Astrocyte (in vitro differentiated cells and primary cell): ENCODE measurements around the gene GRID2. TPM values are rescaled to one million over a fixed set of nuclear protein-coding genes. Genes with fewer than 3 reads are reported as not detected.

ENCODE experiments used
- DNase-seq: peaks from one replicate; pipeline ENCODE4 v3.0.0-alpha.2; 2010; ENCODE audit warnings: low read depth
- FAIRE-seq: peaks from 2 replicates; lab custom pipeline; 2011; peaks lifted over from hg19 to GRCh38; lab: Jason Lieb, UNC
- H2AFZ ChIP-seq: 2 replicates; pipeline ENCODE4 v1.6.0; 2012; ENCODE audit warnings: low read depth, low read length, inconsistent platforms
- H3K27ac ChIP-seq: 2 replicates; pipeline ENCODE4 v1.5.1; 2011; ENCODE audit warnings: low read depth, low read length, inconsistent platforms
- H3K27me3 ChIP-seq: 2 replicates; pipeline ENCODE4 v1.6.0; 2011; ENCODE audit warnings: low read length, inconsistent platforms; ENCODE audit not compliant: insufficient read depth
- H3K36me3 ChIP-seq: 2 replicates; pipeline ENCODE4 v1.5.1; 2011; ENCODE audit warnings: low read length, inconsistent platforms; ENCODE audit not compliant: insufficient read depth
- H3K4me1 ChIP-seq: 2 replicates; pipeline ENCODE4 v1.5.1; 2011; ENCODE audit warnings: low read length, inconsistent platforms; ENCODE audit not compliant: insufficient read depth
- H3K4me2 ChIP-seq: 2 replicates; pipeline ENCODE4 v1.6.0; 2012; ENCODE audit warnings: low read length, inconsistent platforms
- H3K4me3 ChIP-seq: 2 replicates; pipeline ENCODE4 v1.5.1; 2011; ENCODE audit warnings: low read depth, mild to moderate bottlenecking, low read length, inconsistent platforms; ENCODE audit not compliant: insufficient read depth
- H3K79me2 ChIP-seq: 2 replicates; pipeline ENCODE4 v1.6.0; 2012; ENCODE audit warnings: mild to moderate bottlenecking, low read length, inconsistent platforms; ENCODE audit not compliant: insufficient read depth
- H3K9ac ChIP-seq: 2 replicates; pipeline ENCODE4 v1.6.0; 2012; ENCODE audit warnings: mild to moderate bottlenecking, low read length, inconsistent platforms
- H3K9me3 ChIP-seq: 2 replicates; pipeline ENCODE4 v1.5.1; 2012; ENCODE audit warnings: low read depth, mild to moderate bottlenecking, low read length, inconsistent platforms; ENCODE audit not compliant: insufficient read depth
- H4K20me1 ChIP-seq: 2 replicates; pipeline ENCODE4 v1.6.0; 2012; ENCODE audit warnings: low read length, inconsistent platforms; ENCODE audit not compliant: insufficient read depth
- H3K27ac Mint-ChIP-seq: one replicate; pipeline ENCODE4 v1.8.0; 2021; ENCODE audit warnings: mild to moderate bottlenecking, mixed read lengths; ENCODE audit not compliant: unreplicated experiment
- H3K27me3 Mint-ChIP-seq: one replicate; pipeline ENCODE4 v1.8.0; 2021; ENCODE audit warnings: low read depth, mixed read lengths; ENCODE audit not compliant: unreplicated experiment
- H3K36me3 Mint-ChIP-seq: one replicate; pipeline ENCODE4 v1.8.0; 2021; ENCODE audit warnings: low read depth, mixed read lengths; ENCODE audit not compliant: unreplicated experiment
- H3K4me1 Mint-ChIP-seq: one replicate; pipeline ENCODE4 v1.8.0; 2021; ENCODE audit warnings: low read depth, mixed read lengths; ENCODE audit not compliant: unreplicated experiment
- H3K4me3 Mint-ChIP-seq: one replicate; pipeline ENCODE4 v1.8.0; 2021; ENCODE audit warnings: mild to moderate bottlenecking, moderate library complexity, mixed read lengths; ENCODE audit not compliant: unreplicated experiment
- H3K9me3 Mint-ChIP-seq: one replicate; pipeline ENCODE4 v1.8.0; 2021; ENCODE audit warnings: mild to moderate bottlenecking, mixed read lengths; ENCODE audit not compliant: unreplicated experiment
- CTCF ChIP-seq: IDR thresholded peaks from 2 replicates; pipeline ENCODE4 v1.5.1; 2011; ENCODE audit warnings: low read depth, mild to moderate bottlenecking, inconsistent platforms, low read length, moderate library complexity; ENCODE audit not compliant: insufficient read depth
- EZH2 ChIP-seq: IDR thresholded peaks from 2 replicates; pipeline ENCODE4 v1.6.1; 2012; ENCODE audit warnings: mild to moderate bottlenecking, low read length, inconsistent platforms; ENCODE audit not compliant: insufficient read depth
- total RNA-seq: library from RNA; stranded (reverse); gene quantifications from 2 replicates; pipeline ENCODE4 v1.2.1, GENCODE V29; 2021

GRID2 gene
- total RNA-seq, 1 donor from 2014 or later = 0.14 TPM

GRCh38 chr4:92528541-92528940 lies 224.8 kb downstream of the GRID2 start:
- no peak for FAIRE-seq
- Mint-ChIP-seq H3K36me3 (no peaks in the 10 kb centered on the region), H3K27ac (no peak overlapping the region), H3K4me3 (no peak overlapping the region), H3K27me3 (no peaks in the 10 kb centered on the region), H3K9me3 (no peaks in the 10 kb centered on the region), H3K4me1 (no peaks in the 10 kb centered on the region)
- H3K4me1 ChIP-seq = no peaks in the 10 kb centered on the region
- no peaks in the 10 kb centered on the region for H3K9me3 ChIP-seq
- no peak overlapping the region for H3K4me2 ChIP-seq
- H3K4me3 ChIP-seq = no peak overlapping the region
- DNase-seq = no peak
- no peak overlapping the region for H3K9ac ChIP-seq
- no peaks in the 10 kb centered on the region for H3K27me3 ChIP-seq
- H3K79me2 ChIP-seq = no peaks in the 10 kb centered on the region
- TF ChIP-seq CTCF = no peak
- no peak for TF ChIP-seq EZH2
- no peaks in the 10 kb centered on the region for H3K36me3 ChIP-seq
- no peak overlapping the region for H3K27ac ChIP-seq
- H4K20me1 ChIP-seq = no peaks in the 10 kb centered on the region
- no peak overlapping the region for H2AFZ ChIP-seq

- no peak for DNase-seq
- no peak overlapping the region for H3K9ac ChIP-seq
- no peak overlapping the region for H3K4me3 ChIP-seq
- Mint-ChIP-seq H3K9me3 (no peaks in the 10 kb centered on the region), H3K27ac (no peak overlapping the region), H3K4me3 (no peak overlapping the region), H3K36me3 (no peaks in the 10 kb centered on the region), H3K27me3 (no peaks in the 10 kb centered on the region), H3K4me1 (no peaks in the 10 kb centered on the region)
- FAIRE-seq = no peak
- H3K4me2 ChIP-seq = no peak overlapping the region
- TF ChIP-seq CTCF (no peak), EZH2 (no peak)
- H2AFZ ChIP-seq = no peak overlapping the region
- H3K27me3 ChIP-seq = no peaks in the 10 kb centered on the region
- H3K36me3 ChIP-seq = no peaks in the 10 kb centered on the region
- H4K20me1 ChIP-seq = no peaks in the 10 kb centered on the region
- no peaks in the 10 kb centered on the region for H3K79me2 ChIP-seq
- H3K4me1 ChIP-seq = no peaks in the 10 kb centered on the region
- H3K27ac ChIP-seq = no peak overlapping the region
- H3K9me3 ChIP-seq = no peaks in the 10 kb centered on the region
Measured at GRCh38 chr4:92529510-92529909, 225.7 kb downstream of the GRID2 start.

- H3K79me2 ChIP-seq = no peaks in the 10 kb centered on the region
- no peak overlapping the region for H3K27ac Mint-ChIP-seq
- no peak for FAIRE-seq
Measured at GRCh38 chr4:92535599-92535998, 231.8 kb downstream of the GRID2 start.

More at GRCh38 chr4:92535599-92535998, 231.8 kb downstream of the GRID2 start:
- no peaks in the 10 kb centered on the region for H3K9me3 Mint-ChIP-seq
- Histone ChIP-seq H3K27me3 (no peaks in the 10 kb centered on the region), H3K9me3 (no peaks in the 10 kb centered on the region), H2AFZ (no peak overlapping the region), H3K4me1 (no peaks in the 10 kb centered on the region), H3K4me2 (no peak overlapping the region), H3K27ac (no peak overlapping the region), H3K9ac (no peak overlapping the region), H4K20me1 (no peaks in the 10 kb centered on the region), H3K4me3 (no peak overlapping the region), H3K36me3 (no peaks in the 10 kb centered on the region)
- H3K4me1 Mint-ChIP-seq = no peaks in the 10 kb centered on the region
- TF ChIP-seq CTCF (no peak), EZH2 (no peak)
- no peak for DNase-seq
- no peak overlapping the region for H3K4me3 Mint-ChIP-seq
- no peaks in the 10 kb centered on the region for H3K36me3 Mint-ChIP-seq
- H3K27me3 Mint-ChIP-seq = no peaks in the 10 kb centered on the region
